ENCODE results near the gene SLC5A2. TPM values are rescaled to one million over a fixed set of nuclear protein-coding genes. Genes with fewer than 3 reads are reported as not detected.

The SLC5A2 gene
- polyA plus RNA-seq (2012; ENCODE audit: insufficient read length, low read depth) = 8.9 TPM

GRCh38 chr16:31483081-31483480, at the start of gene SLC5A2:
Gene SLC5A2, plus strand, starts transcription at chr16:31483123. Its CDS starts 14 bp downstream, at chr16:31483137.
- TF ChIP-seq SIN3A (IDR thresholded peaks at IDR 0.05; ENCODE audit: borderline replicate concordance, insufficient read depth, low read length) (no peak), POLR2AphosphoS5 (IDR thresholded peaks at IDR 0.05; ENCODE audit: low read depth, low read length) (no peak), TAF1 (IDR thresholded peaks at IDR 0.05; ENCODE audit: borderline replicate concordance, insufficient read depth, low read length) (no peak), REST (IDR thresholded peaks at IDR 0.05; ENCODE audit: insufficient read depth in 1 of 2, low read depth in 2 of 2, low read length in 2 of 2) (no peak), FOXP2 (optimal IDR thresholded peaks at IDR 0.05; ENCODE audit: borderline replicate concordance, extremely low read depth, extremely low read length, insufficient read depth) (no peak)

GRCh38 chr16:31435341-31436220, 47.3 kb upstream of the SLC5A2 start:
- TF ChIP-seq POLR2AphosphoS5 (IDR thresholded peaks at IDR 0.05; ENCODE audit: low read depth, low read length) (no peak), REST (IDR thresholded peaks at IDR 0.05; ENCODE audit: insufficient read depth in 1 of 2, low read depth in 2 of 2, low read length in 2 of 2) (no peak), SIN3A (IDR thresholded peaks at IDR 0.05; ENCODE audit: borderline replicate concordance, insufficient read depth, low read length) (no peak), FOXP2 (optimal IDR thresholded peaks at IDR 0.05; ENCODE audit: borderline replicate concordance, extremely low read depth, extremely low read length, insufficient read depth) (no peak), TAF1 (IDR thresholded peaks at IDR 0.05; ENCODE audit: borderline replicate concordance, insufficient read depth, low read length) (no peak)

- TF ChIP-seq POLR2AphosphoS5 (IDR thresholded peaks at IDR 0.05; ENCODE audit: low read depth, low read length) (no peak), FOXP2 (optimal IDR thresholded peaks at IDR 0.05; ENCODE audit: borderline replicate concordance, extremely low read depth, extremely low read length, insufficient read depth) (no peak), REST (IDR thresholded peaks at IDR 0.05; ENCODE audit: insufficient read depth in 1 of 2, low read depth in 2 of 2, low read length in 2 of 2) (no peak), SIN3A (IDR thresholded peaks at IDR 0.05; ENCODE audit: borderline replicate concordance, insufficient read depth, low read length) (no peak), TAF1 (IDR thresholded peaks at IDR 0.05; ENCODE audit: borderline replicate concordance, insufficient read depth, low read length) (no peak)
Observed at GRCh38 chr16:31436221-31437045, 46.5 kb upstream of the SLC5A2 start.

- TF ChIP-seq REST (IDR thresholded peaks at IDR 0.05; ENCODE audit: insufficient read depth in 1 of 2, low read depth in 2 of 2, low read length in 2 of 2) (no peak), FOXP2 (optimal IDR thresholded peaks at IDR 0.05; ENCODE audit: borderline replicate concordance, extremely low read depth, extremely low read length, insufficient read depth) (no peak), TAF1 (IDR thresholded peaks at IDR 0.05; ENCODE audit: borderline replicate concordance, insufficient read depth, low read length) (no peak), POLR2AphosphoS5 (IDR thresholded peaks at IDR 0.05; ENCODE audit: low read depth, low read length) (no peak), SIN3A (IDR thresholded peaks at IDR 0.05; ENCODE audit: borderline replicate concordance, insufficient read depth, low read length) (no peak)
Observed at GRCh38 chr16:31438414-31438813, 44.5 kb upstream of the SLC5A2 start.

Data from PFSK-1 (cell line).